ENCODE results near the gene CDH22.

CDH22 gene

GRCh38 chr20:46233701-46234100, 74.6 kb downstream of the CDH22 start:
- no peak for DNase-seq

GRCh38 chr20:46232539-46232938, 75.8 kb downstream of the CDH22 start:
- no peak for DNase-seq

- no peak for DNase-seq
Measured at GRCh38 chr20:46230801-46231282, 77.5 kb downstream of the CDH22 start.

- no peak for DNase-seq
Measured at GRCh38 chr20:46230106-46230491, 78.2 kb downstream of the CDH22 start.

- DNase-seq, result no peak
Measured at GRCh38 chr20:46229478-46230105, 78.7 kb downstream of the CDH22 start.

DNA sequence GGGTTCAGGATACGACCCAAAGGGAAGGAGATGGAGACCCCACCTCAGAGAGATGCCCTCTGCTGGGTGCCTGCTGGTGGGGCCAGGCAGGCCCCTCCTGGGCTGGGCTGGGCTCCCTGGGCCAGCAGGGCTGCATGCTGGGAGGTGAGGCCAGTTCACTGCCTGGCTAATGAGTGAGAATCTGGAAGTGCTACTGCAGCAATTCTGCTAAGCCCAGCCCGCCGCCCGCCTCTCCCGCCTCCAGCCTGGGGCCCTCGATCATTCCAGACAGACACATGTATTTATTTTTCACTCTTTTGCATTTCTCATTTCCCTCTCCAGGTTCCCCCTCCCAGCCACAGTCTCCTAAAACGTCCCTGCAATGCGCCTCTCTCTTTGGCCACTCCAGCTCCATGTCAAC, 79.6 kb downstream of the CDH22 start:
- no peak for DNase-seq

DNA sequence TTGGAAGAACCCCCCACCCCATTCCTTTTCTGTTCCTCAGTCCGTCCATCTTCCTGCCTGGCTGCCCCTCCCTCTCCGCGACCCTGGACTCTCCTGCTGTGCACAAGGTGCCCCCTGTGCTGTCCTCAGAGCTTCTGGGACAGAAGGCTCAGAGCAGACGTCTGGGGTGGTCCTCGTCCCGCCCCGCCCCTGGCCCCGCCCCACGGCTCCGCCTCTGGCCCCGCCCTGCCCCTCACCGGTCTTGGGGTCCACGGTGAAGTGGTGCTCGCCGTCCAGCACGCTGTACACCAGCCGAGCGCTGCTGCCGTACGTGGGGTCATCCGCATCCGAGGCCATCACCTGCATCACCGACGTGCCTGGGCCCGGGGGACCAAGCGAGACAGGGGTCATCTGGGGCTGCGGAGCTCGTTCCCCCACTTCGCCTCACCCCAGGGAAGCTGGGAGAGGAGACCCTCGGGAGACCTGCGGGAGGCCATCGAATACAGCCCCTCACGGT, 81.0 kb downstream of the CDH22 start:
- no peak for DNase-seq

GRCh38 chr20:46226602-46227001, 81.7 kb downstream of the CDH22 start:
- DNase-seq, result no peak

- no peak for DNase-seq
Measured at GRCh38 chr20:46222521-46223007, 85.7 kb downstream of the CDH22 start.

DNA sequence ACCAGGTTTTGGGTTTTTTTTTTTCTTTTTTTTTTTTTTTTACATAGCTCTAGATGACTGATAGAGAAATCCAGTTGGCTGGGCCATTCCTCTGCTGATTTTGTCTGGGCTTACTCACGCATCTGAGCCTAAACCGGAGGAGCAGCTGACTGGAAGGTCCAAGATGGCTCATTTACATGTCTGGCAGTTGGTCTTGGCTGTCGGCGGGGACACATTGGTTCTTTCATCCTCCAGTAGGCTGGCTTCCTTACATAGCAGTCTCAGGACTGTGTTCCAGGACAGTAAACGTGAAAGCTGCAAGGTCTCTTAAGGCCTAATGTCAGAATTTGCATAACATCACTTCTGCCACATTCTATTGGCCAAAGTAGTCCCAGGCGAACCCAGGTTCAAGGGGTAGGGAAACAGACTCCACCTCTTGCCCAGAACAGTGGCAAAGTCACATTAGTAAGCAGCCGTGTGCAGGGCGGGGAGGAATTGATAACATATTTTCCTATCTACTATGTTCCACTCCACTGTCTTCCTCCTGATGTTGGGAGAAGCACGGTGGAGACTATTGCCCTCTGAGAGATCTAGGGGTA, 87.0 kb downstream of the CDH22 start:
- DNase-seq, result no peak

- DNase-seq, result no peak
Measured at GRCh38 chr20:46220455-46221207, 87.7 kb downstream of the CDH22 start.

DNA sequence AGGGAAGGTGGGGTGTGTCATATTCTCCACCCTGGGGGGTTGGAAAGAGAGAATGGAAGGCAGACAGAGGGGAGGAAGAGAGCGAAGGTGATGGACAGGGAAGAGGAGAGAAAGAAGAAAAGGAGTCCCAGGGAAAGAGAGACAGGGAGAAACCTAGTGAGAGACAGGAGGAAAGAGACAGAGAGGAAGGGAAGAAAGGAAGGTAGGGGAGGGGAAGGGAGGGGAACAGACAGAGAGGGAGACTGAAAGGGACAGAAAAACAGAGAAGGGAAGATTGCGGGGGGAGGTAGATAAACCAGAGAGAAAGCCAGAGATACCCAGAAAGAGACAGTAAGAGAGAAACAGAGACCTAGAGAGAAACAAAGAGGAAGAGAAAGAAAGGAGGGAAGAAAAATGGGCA, 88.4 kb downstream of the CDH22 start:
- no peak for DNase-seq

DNA sequence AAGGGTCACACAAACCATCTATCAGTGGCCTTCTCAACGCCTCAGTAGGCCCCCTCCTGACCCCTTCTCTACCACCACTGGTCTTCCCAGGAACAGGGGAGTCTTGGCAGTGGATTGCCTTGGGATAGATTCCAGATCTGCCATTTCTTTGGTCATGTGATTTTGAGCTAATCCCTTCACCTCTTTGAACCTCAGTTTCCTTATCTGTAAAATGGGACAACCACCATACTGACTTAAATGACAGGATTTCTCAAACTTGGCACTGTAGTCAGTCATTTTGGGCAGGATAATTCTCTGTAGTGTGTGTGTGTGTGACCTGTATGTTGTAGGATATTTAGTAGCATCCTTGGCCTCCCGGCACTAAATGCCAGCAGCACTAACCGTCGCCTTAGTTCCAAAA, 89.1 kb downstream of the CDH22 start:
- DNase-seq, result no peak

DNA sequence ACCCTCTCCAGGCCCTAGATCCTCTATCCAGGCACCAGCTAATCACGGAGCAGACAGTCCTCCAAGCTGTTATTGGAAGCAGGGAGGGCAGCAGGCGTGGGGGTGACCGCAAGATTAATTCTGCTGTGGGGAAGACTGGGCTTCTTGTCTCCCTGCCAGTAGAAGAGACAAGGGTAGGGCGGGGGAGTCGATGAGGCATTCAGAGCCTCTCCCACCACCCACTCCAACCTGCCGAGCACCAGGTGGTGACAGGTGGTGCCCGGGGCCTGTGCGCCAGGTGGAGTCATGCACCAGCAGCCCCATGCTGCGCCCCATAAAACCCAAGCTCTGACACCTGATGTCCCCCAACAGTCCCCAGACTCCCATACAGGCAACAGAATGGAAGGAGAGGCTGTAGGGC, 89.6 kb downstream of the CDH22 start:
- no peak for DNase-seq

DNA sequence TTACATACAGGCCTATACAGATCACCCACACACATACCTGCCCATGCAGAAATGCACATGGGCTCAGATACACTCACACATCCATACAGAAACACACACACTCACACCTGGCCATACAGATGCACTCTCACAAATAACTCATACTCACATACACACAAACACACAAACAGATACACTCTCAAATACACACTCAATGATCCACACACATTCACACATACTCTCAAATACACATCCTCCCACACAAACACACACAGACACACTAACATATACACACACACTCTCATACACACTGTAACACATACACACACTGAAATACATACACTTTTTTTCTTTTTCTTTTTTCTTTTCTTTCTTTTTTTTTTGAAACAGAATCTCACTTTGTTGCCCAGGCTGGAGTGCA, 90.7 kb downstream of the CDH22 start:
- no peak for DNase-seq

DNA sequence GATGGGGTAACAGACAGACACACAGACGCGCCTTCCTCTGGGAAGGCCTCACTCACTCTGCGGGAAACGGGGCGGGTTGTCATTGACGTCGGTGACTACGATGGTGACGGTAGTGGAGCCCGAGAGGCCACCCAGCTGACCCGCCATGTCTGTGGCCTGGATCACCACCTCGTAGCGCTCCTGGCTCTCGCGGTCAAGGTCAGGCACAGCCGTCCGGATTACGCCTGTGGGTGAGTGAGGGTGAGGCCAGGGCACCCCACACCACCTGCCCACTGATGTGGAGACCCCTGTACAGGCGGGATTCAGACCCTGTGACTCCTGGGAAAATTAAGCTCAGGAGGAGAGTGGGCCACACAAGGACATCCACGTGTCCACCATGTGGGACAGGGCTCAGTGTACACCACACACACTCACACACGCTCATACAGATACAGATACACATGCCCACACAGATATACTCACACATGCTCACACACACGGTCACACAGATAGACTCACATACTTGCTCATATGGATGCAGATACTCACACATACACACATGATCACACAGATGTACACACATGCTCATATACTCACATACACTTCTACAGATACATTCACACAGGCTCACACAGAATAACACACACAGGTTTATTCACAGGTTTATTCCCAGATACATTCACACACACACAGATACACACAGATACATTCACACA, 91.4 kb downstream of the CDH22 start:
- DNase-seq, result no peak

- no peak for DNase-seq
Measured at GRCh38 chr20:46215913-46216707, 92.2 kb downstream of the CDH22 start.

DNA sequence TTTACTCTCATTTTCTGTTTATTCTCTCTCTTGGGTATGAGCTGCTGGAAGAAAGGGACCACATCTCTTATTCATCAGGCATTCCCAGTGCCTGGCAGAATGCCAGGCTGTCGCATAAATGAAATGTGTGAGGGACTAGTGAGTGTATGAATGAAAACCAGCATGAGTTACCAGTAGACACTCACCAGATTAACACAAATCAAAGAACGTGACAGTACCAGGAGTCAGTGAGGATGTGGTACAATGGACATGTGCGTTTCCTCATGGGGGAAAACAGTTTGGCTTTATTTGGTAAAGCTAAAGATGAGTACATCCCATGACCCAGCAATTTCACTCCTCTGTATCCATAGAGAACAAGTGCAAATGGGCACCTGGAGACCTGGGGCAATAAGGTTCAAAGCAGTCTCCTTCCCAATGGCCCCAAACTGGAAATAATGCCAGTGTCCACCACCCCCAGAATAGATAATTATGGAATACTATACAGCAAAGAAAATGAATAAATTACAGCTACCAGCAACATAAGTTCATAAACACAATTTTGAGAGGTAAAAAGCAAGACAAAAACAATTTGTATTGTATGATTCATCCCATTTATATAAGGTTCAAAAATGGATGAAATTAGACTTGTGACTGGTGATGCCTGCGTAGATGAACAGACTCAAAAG, 93.3 kb downstream of the CDH22 start:
- DNase-seq, result no peak

- DNase-seq, result no peak
Measured at GRCh38 chr20:46213946-46214823, 94.1 kb downstream of the CDH22 start.

GRCh38 chr20:46212876-46213275, 95.4 kb downstream of the CDH22 start:
- no peak for DNase-seq

GRCh38 chr20:46212252-46212651, 96.0 kb downstream of the CDH22 start:
- DNase-seq, result no peak
